IMR-90 (cell line): Measurements from ENCODE around the gene B3GAT1. TPM values are rescaled to one million over a fixed set of nuclear protein-coding genes. Genes with fewer than 3 reads are reported as not detected.

Experiments
- ATAC-seq: fragments of 200-7000 bp; cut with Tn5 transposase; 2 replicates; pipeline ENCODE4 v1.9.1; 2020; ENCODE audit warnings: low read depth, mild to moderate bottlenecking, moderate library complexity
- BruUV-seq: library from RNA; stranded (reverse); fragments of 400-500 nt; replicated peaks from 2 replicates; lab custom pipeline; 2021; lab: Mats Ljungman, UMichigan
- CTCF ChIA-PET: fragments of 300-600 bp; formaldehyde crosslinking; extraction: SDS; loops from one replicate; lab custom pipeline; 2021; ENCODE audit warnings: antibody characterized with exemption; lab: Yijun Ruan, JAX
- POLR2A ChIA-PET: fragments of 300-600 bp; sonication (Branson Sonifier 250); formaldehyde crosslinking; loops from one replicate; lab custom pipeline; 2022; ENCODE audit warnings: antibody characterized with exemption; ENCODE audit not compliant: unreplicated experiment; lab: Charles Lee
- DNase-seq: peaks from one replicate; pipeline ENCODE4 v3.0.0; 2013
- H2AFZ ChIP-seq: replicated peaks from 2 replicates; pipeline ENCODE3; 2013; ENCODE audit warnings: low read length, mild to moderate bottlenecking; ENCODE audit not compliant: poor library complexity
- H2AK5ac ChIP-seq: 2 replicates; pipeline ENCODE4 v1.6.1; 2013; ENCODE audit warnings: low read depth, low read length, inconsistent platforms
- H2AK9ac ChIP-seq: replicated peaks from 2 replicates; pipeline ENCODE3; 2013; ENCODE audit warnings: mild to moderate bottlenecking, low read depth, low read length, moderate library complexity; ENCODE audit not compliant: poor library complexity
- H2BK120ac ChIP-seq: 2 replicates; pipeline ENCODE4 v1.6.1; 2013; ENCODE audit warnings: low read depth, low read length, inconsistent platforms
- H2BK15ac ChIP-seq: 3 replicates; pipeline ENCODE4 v1.6.1; 2013; ENCODE audit warnings: low read depth, low read length, inconsistent platforms
- H2BK20ac ChIP-seq: 2 replicates; pipeline ENCODE4 v1.6.1; 2013; ENCODE audit warnings: low read depth, mild to moderate bottlenecking, inconsistent platforms, low read length, moderate library complexity
- H2BK5ac ChIP-seq: 2 replicates; pipeline ENCODE4 v1.6.1; 2013; ENCODE audit warnings: mild to moderate bottlenecking, low read depth, low read length, inconsistent platforms; ENCODE audit not compliant: poor library complexity, severe bottlenecking
- H3K14ac ChIP-seq: replicated peaks from 2 replicates; pipeline ENCODE4 v1.6.1; 2013; ENCODE audit warnings: low read depth, low read length, inconsistent platforms
- H3K18ac ChIP-seq: 2 replicates; pipeline ENCODE4 v1.6.1; 2013; ENCODE audit warnings: low read depth, low read length, control low read depth
- H3K23ac ChIP-seq: 2 replicates; pipeline ENCODE4 v1.6.1; 2013; ENCODE audit warnings: low read depth, low read length, inconsistent platforms
- H3K27ac ChIP-seq: 2 replicates; pipeline ENCODE4 v1.5.1; 2013; ENCODE audit warnings: mild to moderate bottlenecking, control low read depth, low read length; ENCODE audit not compliant: insufficient read depth
- H3K27me3 ChIP-seq: 2 replicates; pipeline ENCODE4 v1.6.1; 2013; ENCODE audit warnings: low read length; ENCODE audit not compliant: control insufficient read depth, insufficient read depth
- H3K36me3 ChIP-seq: 2 replicates; pipeline ENCODE4 v1.6.1; 2013; ENCODE audit warnings: low read length, mixed read lengths; ENCODE audit not compliant: control insufficient read depth, insufficient read depth
- H3K4ac ChIP-seq: 2 replicates; pipeline ENCODE4 v1.6.1; 2013; ENCODE audit warnings: low read depth, low read length, inconsistent platforms
- H3K4me1 ChIP-seq: 2 replicates; pipeline ENCODE4 v1.6.1; 2013; ENCODE audit warnings: low read length, mixed read lengths; ENCODE audit not compliant: control insufficient read depth, insufficient read depth
- H3K4me2 ChIP-seq: 2 replicates; pipeline ENCODE4 v1.6.1; 2013; ENCODE audit warnings: low read depth, mild to moderate bottlenecking, control low read depth, low read length, moderate library complexity
- H3K4me3 ChIP-seq: 2 replicates; pipeline ENCODE4 v1.5.1; 2013; ENCODE audit warnings: low read depth, mild to moderate bottlenecking, control low read depth, low read length, moderate library complexity; ENCODE audit not compliant: insufficient read depth
- H3K56ac ChIP-seq: 2 replicates; pipeline ENCODE4 v1.6.1; 2013; ENCODE audit warnings: low read length, inconsistent platforms; ENCODE audit not compliant: insufficient read depth; ENCODE audit errors: extremely low read depth
- H3K79me1 ChIP-seq, 2 experiments: 2 replicates each; pipeline ENCODE4 v1.6.1; 2013; ENCODE audit warnings: low read length in 2 of 2, inconsistent platforms in 1 of 2, low read depth in 1 of 2
- H3K9ac ChIP-seq: 2 replicates; pipeline ENCODE4 v1.6.1; 2013; ENCODE audit warnings: low read depth, low read length, control low read depth
- H3K9me1 ChIP-seq: 2 replicates; pipeline ENCODE4 v1.6.1; 2013; ENCODE audit warnings: low read length, inconsistent platforms; ENCODE audit not compliant: insufficient read depth
- H3K9me3 ChIP-seq: 2 replicates; pipeline ENCODE4 v1.6.1; 2013; ENCODE audit warnings: low read length; ENCODE audit not compliant: control insufficient read depth, insufficient read depth
- H4K20me1 ChIP-seq: 2 replicates; pipeline ENCODE4 v1.6.1; 2013; ENCODE audit warnings: low read length, inconsistent platforms; ENCODE audit not compliant: insufficient read depth
- H4K5ac ChIP-seq: 2 replicates; pipeline ENCODE4 v1.6.1; 2013; ENCODE audit warnings: mild to moderate bottlenecking, low read depth, low read length, control low read depth
- H4K8ac ChIP-seq, 2 experiments: 2 replicates each; pipeline ENCODE4 v1.6.1; 2013; ENCODE audit warnings: low read depth in 2 of 2, low read length in 2 of 2, control low read depth in 1 of 2, inconsistent platforms in 1 of 2
- H4K91ac ChIP-seq: 2 replicates; pipeline ENCODE4 v1.6.1; 2013; ENCODE audit warnings: low read depth, low read length, inconsistent platforms; ENCODE audit not compliant: insufficient read depth
- ELK1 ChIP-seq: fragments of 150-350 bp; IDR thresholded peaks from 2 replicates; pipeline ENCODE4 v1.6.1; 2016; ENCODE audit warnings: low read depth, mild to moderate bottlenecking, low read length, moderate library complexity, borderline replicate concordance
- FOS ChIP-seq: fragments of 150-350 bp; IDR thresholded peaks from 2 replicates; pipeline ENCODE4 v1.6.1; 2016; ENCODE audit warnings: low read depth, low read length
- MAFK ChIP-seq: IDR thresholded peaks from 2 replicates; pipeline ENCODE4 v1.6.1; 2012; ENCODE audit warnings: low read depth, low read length, improper control_type of control experiment
- MXI1 ChIP-seq: IDR thresholded peaks from 2 replicates; pipeline ENCODE4 v1.6.1; 2012; ENCODE audit warnings: low read depth, mild to moderate bottlenecking, low read length, moderate library complexity, borderline replicate concordance
- POLR2A ChIP-seq: IDR thresholded peaks from 2 replicates; pipeline ENCODE4 v1.6.1; 2012; ENCODE audit warnings: mild to moderate bottlenecking, low read depth, low read length
- RAD21 ChIP-seq: IDR thresholded peaks from 2 replicates; pipeline ENCODE4 v1.6.1; 2012; ENCODE audit warnings: low read length, improper control_type of control experiment
- RCOR1 ChIP-seq: IDR thresholded peaks from 2 replicates; pipeline ENCODE4 v1.6.1; 2012; ENCODE audit warnings: mild to moderate bottlenecking, low read length, improper control_type of control experiment; ENCODE audit not compliant: insufficient replicate concordance
- USF2 ChIP-seq: fragments of 150-350 bp; IDR thresholded peaks from 2 replicates; pipeline ENCODE4 v1.6.1; 2017; ENCODE audit warnings: mild to moderate bottlenecking, antibody characterized with exemption, low read length, low read depth
- WGBS, 2 experiments: methylation state at CpG; one replicate each; pipeline versions ENCODE4 v1.1.5 to v1.1.7; 2013; ENCODE audit warnings: missing lambda C conversion rate in 2 of 2; ENCODE audit not compliant: insufficient read length in 1 of 2; ENCODE audit errors: extremely low coverage in 2 of 2; 5-methylcytosine and 5-hydroxymethylcytosine counted together
- dilution Hi-C: fragments of 300-500 bp; cut with HindIII; formaldehyde crosslinking; loops from one replicate; pipeline ENCODE4 v1.14.3; 2018; ENCODE audit warnings: low sequenced_read_pairs; ENCODE audit not compliant: unreplicated experiment
- in situ Hi-C: fragments of 300-500 bp; cut with MboI; formaldehyde crosslinking; loops from 3 replicates; pipeline ENCODE4 v1.14.3; 2019; ENCODE audit warnings: low sequenced_read_pairs, inconsistent platforms, mixed read lengths
- intact Hi-C: fragments of 100-400 bp; cut with micrococcal nuclease; formaldehyde crosslinking; loops from 2 replicates; pipeline ENCODE4 v1.10.0; 2022
- polyA plus RNA-seq, 3 experiments: library from polyadenylated mRNA; depleted of rRNA; stranded (reverse); fragments of >200 nt; gene quantifications; 2 replicates each; pipeline ENCODE4 v1.2.3, GENCODE V29; 2012; ENCODE audit warnings: low replicate concordance in 1 of 3
- total RNA-seq: library from RNA; depleted of rRNA; stranded (reverse); fragments of >200 nt; gene quantifications from 2 replicates; pipeline ENCODE4 v1.2.3, GENCODE V29; 2012

B3GAT1 gene
- total and polyA plus RNA-seq, 2 of the 4 experiments (the other 2 are of a cell fraction) = not detected

DNA sequence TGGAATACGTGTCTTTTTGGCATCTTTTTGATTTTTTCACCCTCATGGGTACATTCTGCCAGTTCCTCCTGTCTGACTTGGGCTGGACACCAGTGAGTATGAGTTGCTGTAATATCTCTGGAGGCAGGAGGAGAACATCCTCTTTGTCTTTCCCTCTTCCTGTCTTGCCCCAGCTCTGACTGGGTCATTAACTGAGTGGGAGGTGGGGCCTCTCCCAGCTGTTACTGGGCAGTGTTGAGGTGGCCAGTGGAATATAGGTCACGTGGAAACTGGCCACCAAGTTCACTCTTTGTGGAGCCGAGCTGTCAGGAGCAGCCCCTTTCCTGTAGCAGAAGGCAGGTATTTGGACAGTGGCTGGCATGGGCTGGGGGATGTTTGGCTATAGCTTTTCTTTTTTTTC is 78.1 kb downstream of the B3GAT1 start:
- no peak overlapping the region for H3K4me3 ChIP-seq
- ChIA-PET CTCF (interaction anchor here (0.7 kb wide), 1 partner anchor 627 kb away, joined by 3 read pairs; no protein-coding TSS in a partner anchor), POLR2A (no interaction called here)
- no peak overlapping the region for H2BK20ac ChIP-seq
- no CpG with 5 or more reads among the region's 3 CpGs for WGBS, 2 experiments
- H3K4me1 ChIP-seq = no peaks in the 10 kb centered on the region
- dilution Hi-C loops (no loop called here), in situ Hi-C loops (no loop called here), intact Hi-C loops (no loop called here)
- H3K27ac ChIP-seq = no peak overlapping the region
- DNase-seq (no peak), ATAC-seq (no peak)
- H4K5ac ChIP-seq = no peak overlapping the region
- no peak overlapping the region for H2BK15ac ChIP-seq
- H2BK5ac ChIP-seq = no peak overlapping the region
- H3K4ac ChIP-seq = no peak overlapping the region
- no peak overlapping the region for H3K9ac ChIP-seq
- H3K27me3 ChIP-seq = peaks cover 14% of the 10 kb centered on the region
- no peak overlapping the region for H3K4me2 ChIP-seq
- no TSS peak for BruUV-seq
- H3K14ac ChIP-seq = no peak overlapping the region
- H3K56ac ChIP-seq = no peak overlapping the region
- H3K18ac ChIP-seq = no peak overlapping the region
- no peak overlapping the region for H2AFZ ChIP-seq
- no peak overlapping the region for H4K91ac ChIP-seq
- H3K79me1 ChIP-seq = no peaks in the 10 kb centered on the region
- TF ChIP-seq POLR2A = no peak
- no peak for TF ChIP-seq ELK1
- no peak for TF ChIP-seq RAD21
- no peak for TF ChIP-seq FOS
- no peak for TF ChIP-seq MXI1
- no peak for TF ChIP-seq USF2
- TF ChIP-seq RCOR1 = no peak
- no peak for TF ChIP-seq MAFK
- no peak overlapping the region for H3K23ac ChIP-seq
- H2BK120ac ChIP-seq = no peak overlapping the region
- H3K36me3 ChIP-seq = no peaks in the 10 kb centered on the region
- H3K9me3 ChIP-seq = no peaks in the 10 kb centered on the region; the same call in 1 of the 2 replicates
- no peak overlapping the region for H2AK9ac ChIP-seq
- no peak overlapping the region for H4K8ac ChIP-seq
- H4K20me1 ChIP-seq = no peaks in the 10 kb centered on the region
- H3K9me1 ChIP-seq = no peaks in the 10 kb centered on the region
- H2AK5ac ChIP-seq = no peak overlapping the region
